H4 (cell line): ENCODE measurements around the gene ADSS1. TPM values are rescaled to one million over a fixed set of nuclear protein-coding genes. Genes with fewer than 3 reads are reported as not detected.
"Not testable (repeated sequence)": the region's sequence is repeated elsewhere in the genome, so short reads cannot be mapped to it uniquely, and the experiment has no call there.

Experiments
- DNase-seq: peaks from one replicate; pipeline ENCODE4 v3.0.0-alpha.2; 2015; ENCODE audit warnings: low spot score
- total RNA-seq: library from RNA; depleted of rRNA; stranded (reverse); fragments of >200 nt; shearing (Covaris generic); gene quantifications from 2 replicates; pipeline ENCODE4 v1.2.3, GENCODE V29; 2014

ADSS1 gene
- total RNA-seq, 1 experiment from 2014 or later = 3.7 TPM

DNA sequence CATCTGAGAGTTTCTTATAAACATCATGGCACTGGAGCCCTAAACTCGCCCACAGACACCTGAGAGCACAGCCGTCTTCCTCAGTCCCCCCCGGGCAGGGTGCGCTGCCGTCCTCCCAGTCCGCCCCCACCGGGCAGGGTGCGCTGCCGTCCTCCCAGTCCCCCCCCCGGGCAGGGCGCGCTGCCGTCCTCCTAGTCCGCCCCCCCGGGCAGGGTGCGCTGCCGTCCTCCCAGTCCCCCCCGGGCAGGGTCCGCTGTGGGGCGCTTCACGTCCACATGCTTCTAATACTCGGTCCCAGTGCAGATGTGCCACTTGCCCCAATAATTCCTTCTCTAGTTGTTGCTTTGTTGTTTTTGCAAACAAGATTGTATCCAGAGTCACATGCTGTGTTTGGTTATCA is 6.9 kb upstream of the ADSS1 start:
- DNase-seq = no peak

GRCh38 chr14:104717646-104718045 is 6.4 kb upstream of the ADSS1 start:
- DNase-seq = no peak

DNA sequence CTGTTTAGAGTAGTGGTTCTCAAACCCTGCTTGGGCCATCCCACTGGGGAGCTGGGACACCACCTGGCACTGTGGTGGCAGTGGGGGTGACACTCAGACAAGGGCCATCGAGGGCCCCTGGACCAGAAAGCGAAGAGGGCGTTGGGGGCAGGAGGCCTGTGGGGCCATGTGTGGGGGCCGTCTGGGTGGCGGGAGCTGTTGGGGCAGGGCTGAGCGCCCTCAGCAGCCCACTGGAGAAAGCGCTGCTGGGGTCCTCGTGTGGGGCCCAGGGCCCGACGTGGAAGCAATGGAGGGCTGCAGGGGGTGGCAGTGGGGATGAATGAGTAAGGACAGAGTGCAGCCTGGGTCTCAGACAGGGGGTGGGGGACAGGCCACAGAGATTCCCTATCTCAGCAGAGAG is 5.9 kb upstream of the ADSS1 start:
- DNase-seq = no peak

- no peak for DNase-seq
Measured at GRCh38 chr14:104718871-104719270, 5.2 kb upstream of the ADSS1 start.

DNA sequence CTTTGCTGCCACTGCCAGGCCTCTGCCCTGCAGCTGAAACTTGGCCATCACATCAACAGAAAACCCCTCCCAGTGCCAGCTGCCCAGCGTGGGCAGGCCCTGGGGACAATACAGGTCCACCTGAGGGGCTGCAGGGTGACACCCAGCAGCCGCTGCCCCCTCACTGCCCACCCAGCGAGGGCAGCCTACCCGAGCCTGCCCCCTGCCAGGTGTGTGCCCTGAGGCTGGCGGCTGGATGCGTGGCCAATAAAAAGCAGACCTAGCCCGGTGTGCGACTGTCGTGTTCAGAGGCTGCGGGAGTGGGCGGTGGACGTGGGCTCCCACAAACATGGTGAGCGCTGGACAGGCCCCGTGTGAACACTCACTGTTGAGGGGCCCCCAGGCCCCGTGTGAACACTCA is 4.7 kb upstream of the ADSS1 start:
- DNase-seq = no peak

DNA sequence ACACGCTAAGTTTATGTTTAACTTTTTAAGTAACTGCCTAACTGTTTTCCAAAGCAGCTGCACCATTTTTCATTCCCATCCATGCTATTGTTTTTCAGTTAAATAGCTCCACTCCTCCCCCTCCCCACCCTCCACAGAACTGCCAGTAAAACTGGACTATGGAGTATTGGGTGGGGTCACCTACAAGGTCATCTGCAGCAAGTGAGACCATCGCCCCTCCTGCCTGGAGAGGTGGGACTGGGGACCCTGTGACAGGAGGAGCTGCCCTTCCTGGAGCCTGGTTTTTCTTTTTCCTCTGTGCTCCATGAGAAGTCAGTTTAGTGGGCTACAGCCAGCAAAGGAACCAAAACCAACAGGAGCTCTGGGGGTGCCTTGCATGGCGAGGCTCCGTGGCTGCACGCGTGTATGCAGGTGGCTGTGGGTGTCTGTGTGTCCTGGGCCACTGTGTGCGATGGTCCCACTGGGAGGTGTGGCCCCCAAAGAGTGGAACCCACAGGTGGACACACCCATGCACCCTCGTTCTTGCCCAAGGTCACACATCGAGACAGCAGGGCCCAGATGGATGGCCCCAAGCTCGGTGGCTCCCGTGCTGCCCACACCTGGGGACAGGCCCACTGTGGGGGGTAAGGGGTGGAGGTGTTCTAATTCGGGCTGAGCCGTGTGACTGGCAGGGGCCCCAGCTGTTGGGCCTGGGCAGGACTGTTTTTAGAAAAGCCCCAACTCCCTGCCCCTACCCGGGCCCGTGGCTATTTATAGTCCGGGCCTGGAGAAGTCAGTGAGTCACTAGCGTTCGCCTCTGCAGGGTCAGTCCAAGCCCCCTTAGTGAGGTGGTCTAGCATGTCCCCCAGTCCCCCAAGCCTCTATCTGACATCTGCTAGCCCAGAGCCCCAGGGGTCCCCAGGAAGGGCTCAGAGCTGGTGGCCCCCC is 2.3 kb upstream of the ADSS1 start:
- DNase-seq = no peak

DNA sequence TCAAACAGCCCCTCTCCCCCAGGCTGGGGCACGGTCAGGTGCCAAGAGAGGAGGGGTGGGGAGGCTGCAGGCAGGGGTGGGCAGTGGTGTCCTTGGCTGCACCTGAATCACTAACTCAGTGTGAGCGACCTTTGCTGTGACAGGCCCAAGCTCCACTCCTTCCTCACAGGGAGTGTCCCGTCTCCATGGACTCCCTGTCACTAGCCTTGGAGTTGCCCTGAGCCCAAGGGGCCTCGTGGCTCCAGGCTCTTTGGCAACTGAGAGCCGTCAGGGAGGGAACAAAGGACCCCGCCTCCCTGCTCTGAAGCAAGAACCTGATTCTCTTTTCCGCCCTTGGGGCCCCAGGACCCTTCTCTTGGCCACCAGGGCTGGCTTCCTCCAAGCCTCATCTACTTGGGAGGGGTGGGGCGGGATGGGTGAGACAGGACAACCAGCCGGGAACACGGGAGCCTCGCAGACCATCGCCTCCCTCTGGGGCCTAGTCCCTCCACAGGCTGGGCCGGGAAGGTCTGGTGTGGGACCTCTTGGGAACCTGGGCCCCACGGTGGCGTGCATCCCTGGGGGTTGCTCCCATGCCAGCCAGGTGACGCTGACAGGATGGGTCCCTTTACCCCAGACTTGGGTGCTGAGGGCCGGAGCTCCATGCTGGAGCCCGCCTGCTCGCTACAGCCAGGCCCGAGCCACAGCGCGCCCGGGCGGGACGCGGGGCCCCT is 935 bp upstream of the ADSS1 start:
- no peak for DNase-seq

DNA sequence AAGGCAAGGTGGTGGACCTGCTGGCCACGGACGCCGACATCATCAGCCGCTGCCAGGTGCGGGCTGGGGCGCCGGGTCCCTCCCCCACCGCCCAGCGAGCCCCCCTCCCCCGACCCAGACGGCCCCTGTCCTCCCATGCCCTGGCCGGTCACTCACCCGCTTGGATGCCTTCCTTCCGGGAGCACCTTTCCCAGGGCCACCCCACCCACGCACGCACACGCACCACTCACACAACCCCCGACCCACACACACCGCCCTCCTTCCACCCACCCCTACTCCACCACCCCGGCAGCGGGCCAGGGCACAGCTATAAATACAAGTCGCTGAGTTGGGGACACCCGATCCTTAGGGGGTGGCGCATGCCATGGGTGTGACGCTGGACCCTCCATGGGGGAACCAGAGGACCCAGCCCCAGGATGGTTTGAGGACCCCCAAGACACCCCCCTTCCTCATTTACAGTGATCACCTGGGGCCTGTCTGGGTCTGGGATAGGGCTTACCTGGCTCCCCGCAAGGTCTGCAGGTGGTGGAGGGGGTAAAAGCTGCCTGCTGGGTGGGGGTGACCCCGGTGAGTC is 465 bp downstream of the ADSS1 start:
- DNase-seq = no peak

- DNase-seq = no peak
Measured at GRCh38 chr14:104724981-104725771, 1.1 kb downstream of the ADSS1 start.

DNA sequence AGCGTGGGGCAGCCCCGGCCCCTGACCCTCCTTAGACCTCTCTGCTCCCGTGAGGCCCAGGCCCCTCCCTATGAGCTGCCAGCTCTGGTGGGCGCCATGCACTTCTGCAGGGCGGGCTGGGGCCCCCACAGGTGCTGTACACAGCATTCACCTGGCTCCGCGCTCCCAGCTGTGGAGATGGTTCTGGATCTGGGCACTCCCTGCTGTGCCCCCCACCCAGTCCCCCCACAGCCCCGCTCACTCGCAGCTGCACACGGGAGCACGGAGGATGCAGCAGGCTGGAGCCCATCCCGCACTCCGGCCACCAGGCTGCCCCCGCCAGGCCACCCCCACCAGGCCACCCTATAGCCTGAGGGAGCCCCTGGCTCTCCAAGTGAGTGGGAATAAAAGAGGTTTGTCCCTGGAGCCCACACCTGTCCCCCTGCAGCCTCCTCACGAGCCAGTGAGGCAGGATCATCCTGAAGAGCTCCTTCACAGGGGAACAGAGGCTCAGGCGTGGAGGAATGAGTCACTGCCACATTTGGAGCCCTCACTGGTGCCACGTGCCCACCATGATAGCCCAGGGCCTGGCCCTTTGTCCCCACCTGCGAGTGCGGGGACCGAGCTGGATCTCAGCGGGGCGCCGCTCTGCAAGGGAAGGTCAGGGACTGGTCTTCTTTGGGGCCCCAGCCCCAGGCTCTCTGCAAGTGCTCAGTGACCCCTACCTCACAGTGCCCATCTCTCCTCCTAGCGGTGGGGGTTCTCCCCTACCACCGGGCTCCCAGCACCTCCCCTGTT is 1.9 kb downstream of the ADSS1 start:
- no peak for DNase-seq

DNA sequence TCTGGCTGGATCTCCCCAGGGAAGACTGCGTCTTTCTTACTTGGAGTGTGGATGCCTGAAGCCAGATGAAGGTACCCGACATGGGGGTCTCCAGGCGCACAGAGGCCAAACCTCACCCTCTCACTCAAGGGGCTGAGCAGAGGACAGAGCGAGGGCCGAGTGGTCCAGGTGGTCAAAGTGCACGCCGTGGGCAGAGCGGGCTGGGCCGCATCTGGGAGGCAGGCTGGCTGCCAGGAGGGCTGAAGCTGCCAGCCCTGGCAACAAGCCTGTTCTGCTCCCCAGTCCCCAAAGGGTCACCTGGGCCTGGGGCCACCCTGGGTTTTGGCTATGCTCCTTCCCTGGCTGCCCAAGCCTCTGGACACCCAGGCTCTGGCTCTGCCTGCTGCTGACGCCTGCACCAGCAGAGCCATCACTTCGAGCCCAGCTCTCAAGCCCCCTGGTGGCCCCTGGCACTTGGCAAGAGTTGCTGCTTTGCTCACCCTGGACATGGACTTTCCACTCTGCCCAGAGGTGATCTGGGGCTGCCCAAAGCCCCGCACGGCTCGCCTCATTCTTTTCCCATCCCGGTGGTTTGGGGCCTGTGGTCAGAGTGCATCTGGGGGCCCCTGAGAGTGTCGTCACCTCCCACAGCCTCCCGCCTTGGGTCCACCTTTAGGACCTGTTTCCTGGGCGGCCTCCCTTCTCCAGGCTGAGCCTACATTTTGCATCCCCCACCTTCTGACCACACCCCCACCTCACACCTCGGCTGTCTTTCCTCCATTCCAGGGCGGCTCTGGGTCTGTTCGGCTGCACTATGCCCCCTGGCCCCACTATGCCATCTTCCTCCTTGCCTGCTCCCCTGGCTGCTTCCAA is 2.8 kb downstream of the ADSS1 start:
- no peak for DNase-seq

DNA sequence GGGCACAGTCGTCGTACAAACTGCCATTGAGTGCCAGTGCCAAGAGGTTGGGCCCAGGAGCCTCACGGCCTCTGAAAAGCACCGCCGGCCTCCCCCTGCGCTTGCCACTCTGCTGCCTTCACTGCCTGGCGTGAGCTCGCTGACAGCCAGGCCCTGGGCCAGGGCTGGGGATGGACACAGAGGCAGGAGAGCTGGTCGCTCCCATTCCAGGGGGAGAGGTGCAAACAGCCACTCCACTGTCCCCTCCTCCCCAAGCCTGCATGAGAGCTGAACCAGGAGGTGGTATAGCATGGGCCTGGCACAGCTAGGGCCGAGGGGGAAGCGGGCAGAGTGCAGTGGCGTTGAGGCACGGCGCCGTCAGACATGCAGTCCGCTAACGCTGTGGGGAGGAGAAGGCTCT is 4.6 kb downstream of the ADSS1 start:
- DNase-seq = no peak

DNA sequence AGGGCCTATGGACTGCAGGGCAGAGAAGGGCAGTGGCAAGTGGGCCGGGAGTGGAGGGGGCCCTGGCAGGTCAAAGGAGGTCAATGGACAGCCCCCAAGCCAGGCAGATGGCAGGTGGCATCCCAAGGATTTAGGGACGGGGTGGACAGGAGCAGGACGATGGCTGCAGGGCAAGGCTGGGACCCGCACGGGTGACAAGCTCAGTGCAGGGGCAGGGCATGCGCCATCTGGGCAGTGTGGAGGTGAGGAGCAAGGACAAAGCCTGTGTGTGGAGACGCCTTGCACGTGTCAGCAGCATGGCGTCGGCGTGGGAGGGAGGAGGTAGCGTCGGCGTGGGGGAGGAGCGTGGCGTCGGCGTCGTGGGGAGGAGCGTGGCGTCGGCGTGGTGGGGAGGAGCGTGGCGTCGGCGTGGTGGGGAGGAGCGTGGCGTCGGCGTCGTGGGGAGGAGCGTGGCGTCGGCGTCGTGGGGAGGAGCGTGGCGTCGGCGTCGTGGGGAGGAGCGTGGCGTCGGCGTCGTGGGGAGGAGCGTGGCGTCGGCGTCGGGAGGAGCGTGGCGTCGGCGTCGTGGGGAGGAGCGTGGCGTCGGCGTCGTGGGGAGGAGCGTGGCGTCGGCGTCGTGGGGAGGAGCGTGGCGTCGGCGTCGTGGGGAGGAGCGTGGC is 5.3 kb downstream of the ADSS1 start:
- not testable (repeated sequence) for DNase-seq

GRCh38 chr14:104729835-104730181 is 5.8 kb downstream of the ADSS1 start:
- DNase-seq = no peak

DNA sequence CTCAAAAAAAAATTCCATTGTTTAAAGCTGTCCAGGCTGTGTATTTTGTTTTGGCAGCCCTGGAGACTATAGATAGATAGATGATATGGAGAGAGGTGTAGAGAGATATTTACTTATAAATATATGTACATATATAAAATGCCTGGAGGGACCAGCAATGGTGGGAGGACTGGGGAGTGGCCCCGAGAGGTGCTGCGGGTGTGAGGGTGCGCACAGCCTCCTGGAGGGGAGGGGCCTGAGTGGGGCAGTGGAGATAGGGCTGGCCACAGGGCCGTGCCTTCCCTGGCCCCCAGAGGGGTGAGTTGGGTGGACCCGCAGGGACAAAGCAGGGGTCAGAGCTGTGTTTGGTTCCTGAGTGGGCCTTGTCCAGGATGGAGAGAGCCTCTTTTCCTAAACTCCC is 6.5 kb downstream of the ADSS1 start:
- DNase-seq = no peak

DNA sequence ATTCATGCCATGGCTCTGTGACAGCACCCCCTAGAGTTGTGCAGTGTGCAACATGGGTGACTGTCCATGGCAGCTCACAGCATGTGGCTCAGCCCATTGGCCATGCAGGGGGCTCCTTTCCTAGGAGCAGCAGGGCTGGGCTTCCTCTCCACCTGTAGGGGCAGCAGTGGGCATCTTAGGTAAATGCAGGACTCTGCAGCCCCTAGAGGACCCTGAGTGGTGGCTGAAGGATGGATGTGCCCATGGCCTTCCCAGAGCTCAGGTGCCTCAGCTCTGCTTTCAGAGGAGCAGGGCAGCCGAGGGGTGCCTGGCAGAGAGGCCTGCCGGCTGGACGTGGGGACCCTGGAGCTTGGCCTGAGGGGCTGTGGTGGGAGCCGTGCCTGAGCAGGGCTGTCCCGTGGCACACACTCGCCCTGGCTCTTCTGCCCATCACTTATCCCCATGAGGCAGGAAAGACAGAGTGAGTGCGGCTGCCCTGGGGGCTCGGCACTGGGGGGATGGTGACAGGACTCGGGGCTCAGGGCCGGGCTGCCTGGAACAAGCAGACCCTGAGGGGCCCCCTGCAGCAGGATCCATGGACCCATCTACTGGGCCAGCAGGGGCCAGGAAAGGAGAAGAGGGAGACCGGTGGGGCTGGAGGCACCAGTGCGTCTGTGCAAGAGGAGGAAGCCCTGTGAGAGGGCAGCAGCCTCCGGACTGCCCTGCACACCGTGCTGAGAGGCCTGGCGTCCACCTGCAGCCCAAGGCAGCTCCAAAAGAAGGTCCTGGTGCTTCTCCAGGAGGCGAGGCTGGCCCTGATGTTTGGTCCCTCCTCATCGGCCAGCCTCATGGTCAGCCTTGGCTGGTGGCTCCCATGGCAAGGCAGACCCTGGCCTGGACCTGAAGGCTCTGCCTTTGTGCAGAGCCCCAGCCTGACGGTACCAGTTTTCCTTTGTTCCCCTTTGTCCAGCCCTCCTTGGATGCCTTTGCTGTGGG is 7.6 kb downstream of the ADSS1 start:
- DNase-seq = peak; percentile 41

- no peak for DNase-seq
Measured at GRCh38 chr14:104732355-104732804, 8.4 kb downstream of the ADSS1 start.

DNA sequence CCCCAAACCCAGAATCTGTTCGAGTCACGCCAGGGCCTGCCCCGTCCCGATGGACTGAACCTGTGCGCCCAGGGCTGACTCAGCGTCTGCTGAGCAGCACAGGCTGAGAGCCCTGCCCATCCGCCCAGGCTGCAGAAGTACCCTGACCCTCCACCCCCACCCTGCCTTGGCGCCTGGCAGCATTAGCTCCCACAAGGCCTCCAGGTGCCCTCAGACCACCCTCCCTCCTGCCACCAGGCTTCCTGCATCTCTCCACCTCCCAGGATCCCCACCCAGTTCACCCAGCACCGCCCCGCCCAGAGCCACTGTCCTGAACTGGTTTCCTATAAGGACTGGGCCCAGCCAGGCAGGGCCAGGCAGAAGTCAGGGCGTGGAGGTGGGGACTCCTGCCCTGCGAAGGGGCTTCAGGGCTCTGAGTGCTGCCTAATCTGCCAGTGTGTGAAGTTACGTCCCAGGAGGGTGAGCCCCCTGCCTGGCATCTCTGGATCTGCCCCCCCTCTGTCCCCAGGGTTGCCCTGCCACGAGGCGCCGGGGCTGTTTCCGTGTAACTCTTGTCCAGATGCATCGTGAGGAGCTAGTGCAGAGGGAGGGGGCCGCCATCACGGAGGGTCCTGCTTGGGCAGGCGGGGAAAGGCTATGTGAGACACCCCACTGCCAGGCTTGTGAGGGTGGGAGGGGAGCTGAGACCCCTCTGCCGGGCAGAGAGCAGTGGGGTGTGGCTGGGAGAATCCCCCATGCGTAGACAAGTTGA is 9.1 kb downstream of the ADSS1 start:
- DNase-seq = no peak
